Keratinocyte (primary cell): ENCODE results near the gene SPTBN4. TPM values are rescaled to one million over a fixed set of nuclear protein-coding genes. Genes with fewer than 3 reads are reported as not detected.
"Not testable (repeated sequence)": the region's sequence is repeated elsewhere in the genome, so short reads cannot be mapped to it uniquely, and the experiment has no call there.

Experiments used
- DNase-seq: peaks from one replicate; pipeline ENCODE4 v3.0.0-alpha.2; 2011; ENCODE audit warnings: low read depth, missing footprints, low spot score
- FAIRE-seq: peaks from 2 replicates; lab custom pipeline; 2011; peaks lifted over from hg19 to GRCh38; lab: Jason Lieb, UNC
- H2AFZ ChIP-seq: 2 replicates; pipeline ENCODE4 v1.6.0; 2012; ENCODE audit warnings: low read length, control low read depth, inconsistent platforms; ENCODE audit not compliant: control insufficient read depth
- H3K27ac ChIP-seq: 2 replicates; pipeline ENCODE4 v1.5.1; 2011; ENCODE audit warnings: low read length; ENCODE audit not compliant: control insufficient read depth, insufficient read depth
- H3K27me3 ChIP-seq: 3 replicates; pipeline ENCODE4 v1.6.0; 2011; ENCODE audit warnings: low read length; ENCODE audit not compliant: control insufficient read depth, insufficient read depth; ENCODE audit errors: extremely low read depth
- H3K36me3 ChIP-seq, 2 experiments: 2 replicates in 1 of 2; 3 replicates in 1 of 2; pipeline ENCODE4 v1.5.1; 2011; ENCODE audit warnings: low read length in 2 of 2, mild to moderate bottlenecking in 1 of 2; ENCODE audit not compliant: control insufficient read depth in 2 of 2, insufficient read depth in 2 of 2; ENCODE audit errors: extremely low read depth in 1 of 2
- H3K4me1 ChIP-seq: 3 replicates; pipeline ENCODE4 v1.5.1; 2011; ENCODE audit warnings: low read length; ENCODE audit not compliant: control insufficient read depth, insufficient read depth; ENCODE audit errors: extremely low read depth
- H3K4me2 ChIP-seq: 3 replicates; pipeline ENCODE4 v1.6.0; 2011; ENCODE audit warnings: low read depth, low read length; ENCODE audit not compliant: control insufficient read depth, insufficient read depth; ENCODE audit errors: extremely low read depth
- H3K4me3 ChIP-seq, 3 experiments: fragments of 200-600 bp in 1 of 3; sonication (generic) in 1 of 3; 2 replicates in 2 of 3; 3 replicates in 1 of 3; pipeline ENCODE4 v1.5.1; 2011 to 2016; ENCODE audit warnings: low read length in 3 of 3, mild to moderate bottlenecking in 3 of 3, control low read depth in 2 of 3, inconsistent platforms in 1 of 3, low read depth in 1 of 3, mixed read lengths in 1 of 3, mixed run types in 1 of 3, moderate library complexity in 1 of 3; ENCODE audit not compliant: control insufficient read depth in 2 of 3, insufficient read depth in 2 of 3; ENCODE audit errors: extremely low read depth in 1 of 3
- H3K79me2 ChIP-seq: 2 replicates; pipeline ENCODE4 v1.6.0; 2012; ENCODE audit warnings: low read length; ENCODE audit not compliant: control insufficient read depth, insufficient read depth
- H3K9ac ChIP-seq: 3 replicates; pipeline ENCODE4 v1.6.0; 2011; ENCODE audit warnings: low read length; ENCODE audit not compliant: control insufficient read depth, insufficient read depth; ENCODE audit errors: extremely low read depth
- H3K9me1 ChIP-seq: 3 replicates; pipeline ENCODE4 v1.6.0; 2011; ENCODE audit warnings: low read length; ENCODE audit not compliant: control insufficient read depth, insufficient read depth; ENCODE audit errors: extremely low read depth
- H3K9me3 ChIP-seq: 2 replicates; pipeline ENCODE4 v1.5.1; 2012; ENCODE audit warnings: low read depth, low read length; ENCODE audit not compliant: control insufficient read depth
- H4K20me1 ChIP-seq: 3 replicates; pipeline ENCODE4 v1.6.0; 2011; ENCODE audit warnings: low read length; ENCODE audit not compliant: control insufficient read depth, insufficient read depth; ENCODE audit errors: extremely low read depth
- EZH2 ChIP-seq: IDR thresholded peaks from one replicate; pipeline ENCODE4 v1.6.1; 2012; ENCODE audit warnings: inconsistent platforms, mild to moderate bottlenecking, low read length, moderate library complexity
- dilution Hi-C: fragments of 300-500 bp; cut with MboI; formaldehyde crosslinking; loops from one replicate; pipeline ENCODE4 v1.7.0; 2020; ENCODE audit warnings: low sequenced_read_pairs; ENCODE audit not compliant: extremely low pct_ligation_motif_present
- polyA plus RNA-seq, 5 experiments: library from polyadenylated mRNA; depleted of rRNA in 3 of 5; stranded (reverse) in 3 of 5; stranded (forward) in 1 of 5; unstranded in 1 of 5; fragments of >200 nt; gene quantifications; 1 replicate in 1 of 5; 2 replicates in 3 of 5; 3 replicates in 1 of 5; pipeline versions ENCODE4 v1.2.1 to v1.2.3, GENCODE V29; 2011 to 2012; ENCODE audit warnings: missing spikeins in 2 of 5, low read depth in 1 of 5, low replicate concordance in 1 of 5
- TF ChIP-seq, protein P1 (sequence below), 3 experiments: IDR thresholded peaks in 1 of 3; conservative IDR thresholded peaks in 1 of 3; optimal IDR thresholded peaks in 1 of 3; 2 replicates in 2 of 3; 3 replicates in 1 of 3; pipeline versions ENCODE3 to v1.5.1; 2011; ENCODE audit warnings: low read length in 3 of 3, mild to moderate bottlenecking in 3 of 3, moderate library complexity in 2 of 3, control low read depth in 1 of 3, inconsistent platforms in 1 of 3; ENCODE audit not compliant: insufficient read depth in 2 of 3; ENCODE audit errors: extremely low read depth in 1 of 3

Gene SPTBN4
- polyA plus RNA-seq, 1 donor (not counting 4 experiments of a cell fraction or from before 2014, with no cell fraction given): 0.17 TPM

DNA sequence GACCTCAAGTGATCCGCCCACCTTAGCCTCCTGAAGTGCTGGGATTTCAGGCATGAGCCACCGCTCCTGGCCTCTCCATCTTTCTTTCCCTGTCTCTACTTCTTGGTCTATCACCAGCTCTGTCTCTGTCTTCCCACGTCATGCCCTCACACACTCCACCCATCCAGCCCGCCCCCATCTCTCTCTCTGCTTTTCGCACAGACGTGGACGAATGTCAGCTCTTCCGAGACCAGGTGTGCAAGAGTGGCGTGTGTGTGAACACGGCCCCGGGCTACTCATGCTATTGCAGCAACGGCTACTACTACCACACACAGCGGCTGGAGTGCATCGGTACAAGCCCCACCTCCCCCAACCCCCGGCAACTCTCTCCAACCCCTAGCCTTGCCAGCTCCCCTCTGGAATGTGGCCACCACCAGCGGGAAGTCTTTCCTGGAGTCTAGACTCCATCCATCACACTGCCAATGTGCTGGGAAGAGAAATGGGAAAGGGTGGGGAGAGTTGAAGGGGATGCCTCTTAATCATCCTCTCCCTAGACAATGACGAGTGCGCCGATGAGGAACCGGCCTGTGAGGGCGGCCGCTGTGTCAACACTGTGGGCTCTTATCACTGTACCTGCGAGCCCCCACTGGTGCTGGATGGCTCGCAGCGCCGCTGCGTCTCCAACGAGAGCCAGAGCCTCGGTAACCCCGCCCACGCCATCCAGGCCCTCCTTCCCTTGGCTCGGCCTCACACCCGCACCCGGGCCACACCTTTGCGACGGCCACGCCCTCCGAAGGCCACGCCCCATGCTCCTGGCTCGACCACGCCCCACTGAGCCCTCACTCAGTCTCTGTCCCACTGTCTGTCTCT lies 156.8 kb downstream of the SPTBN4 start:
- H3K9ac ChIP-seq: no peak overlapping the region
- no peaks in the 10 kb centered on the region for H3K9me3 ChIP-seq
- H3K27me3 ChIP-seq: no peaks in the 10 kb centered on the region
- DNase-seq: no peak
- no peaks in the 10 kb centered on the region for H3K9me1 ChIP-seq
- H2AFZ ChIP-seq: no peak overlapping the region
- no peaks in the 10 kb centered on the region for H4K20me1 ChIP-seq
- TF ChIP-seq EZH2: no peak
- TF ChIP-seq, protein P1, sequence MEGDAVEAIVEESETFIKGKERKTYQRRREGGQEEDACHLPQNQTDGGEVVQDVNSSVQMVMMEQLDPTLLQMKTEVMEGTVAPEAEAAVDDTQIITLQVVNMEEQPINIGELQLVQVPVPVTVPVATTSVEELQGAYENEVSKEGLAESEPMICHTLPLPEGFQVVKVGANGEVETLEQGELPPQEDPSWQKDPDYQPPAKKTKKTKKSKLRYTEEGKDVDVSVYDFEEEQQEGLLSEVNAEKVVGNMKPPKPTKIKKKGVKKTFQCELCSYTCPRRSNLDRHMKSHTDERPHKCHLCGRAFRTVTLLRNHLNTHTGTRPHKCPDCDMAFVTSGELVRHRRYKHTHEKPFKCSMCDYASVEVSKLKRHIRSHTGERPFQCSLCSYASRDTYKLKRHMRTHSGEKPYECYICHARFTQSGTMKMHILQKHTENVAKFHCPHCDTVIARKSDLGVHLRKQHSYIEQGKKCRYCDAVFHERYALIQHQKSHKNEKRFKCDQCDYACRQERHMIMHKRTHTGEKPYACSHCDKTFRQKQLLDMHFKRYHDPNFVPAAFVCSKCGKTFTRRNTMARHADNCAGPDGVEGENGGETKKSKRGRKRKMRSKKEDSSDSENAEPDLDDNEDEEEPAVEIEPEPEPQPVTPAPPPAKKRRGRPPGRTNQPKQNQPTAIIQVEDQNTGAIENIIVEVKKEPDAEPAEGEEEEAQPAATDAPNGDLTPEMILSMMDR (optimal IDR thresholded peaks at IDR 0.05 in 1 of 3, IDR thresholded peaks at IDR 0.05 in 1 of 3, conservative IDR thresholded peaks at IDR 0.05 in 1 of 3; ENCODE audit: extremely low read depth in 1 of 3, insufficient read depth in 2 of 3, low read length in 3 of 3): no peak
- H3K4me2 ChIP-seq: peak overlapping the region; percentile 22
- H3K4me1 ChIP-seq: peaks cover 4% of the 10 kb centered on the region
- H3K36me3 ChIP-seq: peaks cover 33 to 43% of the 10 kb centered on the region in 2 experiments
- no peaks in the 10 kb centered on the region for H3K79me2 ChIP-seq
- no peak overlapping the region for H3K27ac ChIP-seq
- H3K4me3 ChIP-seq: no peak overlapping the region
- dilution Hi-C loops: no loop called here
- FAIRE-seq: no peak

DNA sequence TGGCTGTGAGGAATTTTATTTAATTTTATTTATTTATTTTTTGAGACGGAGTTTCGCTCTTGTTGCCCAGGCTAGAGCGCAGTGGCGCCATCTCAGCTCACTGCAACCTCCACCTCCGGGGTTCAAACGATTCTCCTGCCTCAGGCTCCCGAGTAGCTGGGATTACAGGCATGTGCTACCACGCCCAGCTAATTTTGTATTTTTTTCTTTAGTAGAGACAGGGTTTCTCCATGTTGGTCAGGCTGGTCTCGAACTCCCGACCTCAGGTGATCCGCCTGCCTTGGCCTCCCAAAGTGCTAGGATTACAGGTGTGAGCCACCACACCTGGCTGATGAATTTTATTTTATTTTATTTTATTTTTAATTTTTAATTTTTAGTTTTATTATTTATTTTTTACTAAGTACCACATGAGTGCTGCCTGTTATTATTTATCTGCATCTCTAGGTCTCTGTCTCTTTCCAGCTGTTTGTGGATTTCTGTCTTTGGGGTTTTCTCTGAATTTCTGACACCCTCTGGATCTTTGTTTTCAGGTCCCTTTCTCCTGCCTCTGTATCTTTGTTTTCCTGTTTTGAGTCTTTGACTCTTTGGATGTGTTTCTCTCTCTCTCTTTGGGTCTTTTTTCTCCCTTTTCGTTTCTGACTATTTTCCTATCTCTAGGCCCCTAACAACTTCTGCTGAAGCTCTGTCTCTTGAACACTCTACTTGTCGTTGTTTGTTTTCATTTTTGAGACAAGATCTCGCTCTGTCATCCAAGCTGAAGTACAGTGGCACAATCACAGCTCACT lies 157.8 kb downstream of the SPTBN4 start:
- FAIRE-seq: not testable (repeated sequence)

More for the DNA sequence above, 157.8 kb downstream of the SPTBN4 start:
- DNase-seq, H4K20me1 ChIP-seq, H3K27me3 ChIP-seq, H3K9ac ChIP-seq, H3K79me2 ChIP-seq, H2AFZ ChIP-seq, H3K4me3 ChIP-seq, dilution Hi-C loops, H3K9me1 ChIP-seq, H3K27ac ChIP-seq, H3K4me2 ChIP-seq, H3K9me3 ChIP-seq, H3K4me1 ChIP-seq: not testable (repeated sequence)
- peaks cover 30 to 39% of the 10 kb centered on the region in 2 experiments for H3K36me3 ChIP-seq
